Astrocyte (in vitro differentiated cells and primary cell): Measurements from ENCODE around the gene SHANK2. TPM values are rescaled to one million over a fixed set of nuclear protein-coding genes. Genes with fewer than 3 reads are reported as not detected.

Source experiments
- DNase-seq: peaks from one replicate; pipeline ENCODE4 v3.0.0-alpha.2; 2010; ENCODE audit warnings: low read depth
- FAIRE-seq: peaks from 2 replicates; lab custom pipeline; 2011; peaks lifted over from hg19 to GRCh38; lab: Jason Lieb, UNC
- H2AFZ ChIP-seq: 2 replicates; pipeline ENCODE4 v1.6.0; 2012; ENCODE audit warnings: low read depth, low read length, inconsistent platforms
- H3K27ac ChIP-seq: 2 replicates; pipeline ENCODE4 v1.5.1; 2011; ENCODE audit warnings: low read depth, low read length, inconsistent platforms
- H3K27me3 ChIP-seq: 2 replicates; pipeline ENCODE4 v1.6.0; 2011; ENCODE audit warnings: low read length, inconsistent platforms; ENCODE audit not compliant: insufficient read depth
- H3K36me3 ChIP-seq: 2 replicates; pipeline ENCODE4 v1.5.1; 2011; ENCODE audit warnings: low read length, inconsistent platforms; ENCODE audit not compliant: insufficient read depth
- H3K4me1 ChIP-seq: 2 replicates; pipeline ENCODE4 v1.5.1; 2011; ENCODE audit warnings: low read length, inconsistent platforms; ENCODE audit not compliant: insufficient read depth
- H3K4me2 ChIP-seq: 2 replicates; pipeline ENCODE4 v1.6.0; 2012; ENCODE audit warnings: low read length, inconsistent platforms
- H3K4me3 ChIP-seq: 2 replicates; pipeline ENCODE4 v1.5.1; 2011; ENCODE audit warnings: low read depth, mild to moderate bottlenecking, low read length, inconsistent platforms; ENCODE audit not compliant: insufficient read depth
- H3K79me2 ChIP-seq: 2 replicates; pipeline ENCODE4 v1.6.0; 2012; ENCODE audit warnings: mild to moderate bottlenecking, low read length, inconsistent platforms; ENCODE audit not compliant: insufficient read depth
- H3K9ac ChIP-seq: 2 replicates; pipeline ENCODE4 v1.6.0; 2012; ENCODE audit warnings: mild to moderate bottlenecking, low read length, inconsistent platforms
- H3K9me3 ChIP-seq: 2 replicates; pipeline ENCODE4 v1.5.1; 2012; ENCODE audit warnings: low read depth, mild to moderate bottlenecking, low read length, inconsistent platforms; ENCODE audit not compliant: insufficient read depth
- H4K20me1 ChIP-seq: 2 replicates; pipeline ENCODE4 v1.6.0; 2012; ENCODE audit warnings: low read length, inconsistent platforms; ENCODE audit not compliant: insufficient read depth
- H3K27ac Mint-ChIP-seq: one replicate; pipeline ENCODE4 v1.8.0; 2021; ENCODE audit warnings: mild to moderate bottlenecking, mixed read lengths; ENCODE audit not compliant: unreplicated experiment
- H3K27me3 Mint-ChIP-seq: one replicate; pipeline ENCODE4 v1.8.0; 2021; ENCODE audit warnings: low read depth, mixed read lengths; ENCODE audit not compliant: unreplicated experiment
- H3K36me3 Mint-ChIP-seq: one replicate; pipeline ENCODE4 v1.8.0; 2021; ENCODE audit warnings: low read depth, mixed read lengths; ENCODE audit not compliant: unreplicated experiment
- H3K4me1 Mint-ChIP-seq: one replicate; pipeline ENCODE4 v1.8.0; 2021; ENCODE audit warnings: low read depth, mixed read lengths; ENCODE audit not compliant: unreplicated experiment
- H3K4me3 Mint-ChIP-seq: one replicate; pipeline ENCODE4 v1.8.0; 2021; ENCODE audit warnings: mild to moderate bottlenecking, moderate library complexity, mixed read lengths; ENCODE audit not compliant: unreplicated experiment
- H3K9me3 Mint-ChIP-seq: one replicate; pipeline ENCODE4 v1.8.0; 2021; ENCODE audit warnings: mild to moderate bottlenecking, mixed read lengths; ENCODE audit not compliant: unreplicated experiment
- EZH2 ChIP-seq: IDR thresholded peaks from 2 replicates; pipeline ENCODE4 v1.6.1; 2012; ENCODE audit warnings: mild to moderate bottlenecking, low read length, inconsistent platforms; ENCODE audit not compliant: insufficient read depth
- total RNA-seq: library from RNA; stranded (reverse); gene quantifications from 2 replicates; pipeline ENCODE4 v1.2.1, GENCODE V29; 2021
- TF ChIP-seq, protein P1 (sequence below): IDR thresholded peaks from 2 replicates; pipeline ENCODE4 v1.5.1; 2011; ENCODE audit warnings: low read depth, mild to moderate bottlenecking, inconsistent platforms, low read length, moderate library complexity; ENCODE audit not compliant: insufficient read depth

The SHANK2 gene
- total RNA-seq, 1 donor from 2014 or later: 10.1 TPM

- no peak overlapping the region for H3K4me3 Mint-ChIP-seq
- no peak overlapping the region for H3K9ac ChIP-seq
- no peak for FAIRE-seq
- H3K36me3 ChIP-seq: no peaks in the 10 kb centered on the region
- H3K36me3 Mint-ChIP-seq: no peaks in the 10 kb centered on the region
- no peak for DNase-seq
- peaks cover 28% of the 10 kb centered on the region for H3K27me3 Mint-ChIP-seq
- peaks cover 13% of the 10 kb centered on the region for H3K4me1 Mint-ChIP-seq
- H3K9me3 Mint-ChIP-seq: no peaks in the 10 kb centered on the region
- no peak overlapping the region for H3K27ac Mint-ChIP-seq
- H3K4me3 ChIP-seq: no peak overlapping the region
- peaks cover 10% of the 10 kb centered on the region for H3K27me3 ChIP-seq
- no peaks in the 10 kb centered on the region for H4K20me1 ChIP-seq
- no peak for TF ChIP-seq EZH2
- TF ChIP-seq, protein P1, sequence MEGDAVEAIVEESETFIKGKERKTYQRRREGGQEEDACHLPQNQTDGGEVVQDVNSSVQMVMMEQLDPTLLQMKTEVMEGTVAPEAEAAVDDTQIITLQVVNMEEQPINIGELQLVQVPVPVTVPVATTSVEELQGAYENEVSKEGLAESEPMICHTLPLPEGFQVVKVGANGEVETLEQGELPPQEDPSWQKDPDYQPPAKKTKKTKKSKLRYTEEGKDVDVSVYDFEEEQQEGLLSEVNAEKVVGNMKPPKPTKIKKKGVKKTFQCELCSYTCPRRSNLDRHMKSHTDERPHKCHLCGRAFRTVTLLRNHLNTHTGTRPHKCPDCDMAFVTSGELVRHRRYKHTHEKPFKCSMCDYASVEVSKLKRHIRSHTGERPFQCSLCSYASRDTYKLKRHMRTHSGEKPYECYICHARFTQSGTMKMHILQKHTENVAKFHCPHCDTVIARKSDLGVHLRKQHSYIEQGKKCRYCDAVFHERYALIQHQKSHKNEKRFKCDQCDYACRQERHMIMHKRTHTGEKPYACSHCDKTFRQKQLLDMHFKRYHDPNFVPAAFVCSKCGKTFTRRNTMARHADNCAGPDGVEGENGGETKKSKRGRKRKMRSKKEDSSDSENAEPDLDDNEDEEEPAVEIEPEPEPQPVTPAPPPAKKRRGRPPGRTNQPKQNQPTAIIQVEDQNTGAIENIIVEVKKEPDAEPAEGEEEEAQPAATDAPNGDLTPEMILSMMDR: no peak
- H3K27ac ChIP-seq: no peak overlapping the region
- H3K9me3 ChIP-seq: no peaks in the 10 kb centered on the region
- no peak overlapping the region for H2AFZ ChIP-seq
- H3K4me1 ChIP-seq: peaks cover 5% of the 10 kb centered on the region
- H3K4me2 ChIP-seq: no peak overlapping the region
- no peaks in the 10 kb centered on the region for H3K79me2 ChIP-seq
These were observed 13.2 kb upstream of the SHANK2 start for GRCh38 chr11:71265559-71266092.

GRCh38 chr11:71263386-71263785 is 11.0 kb upstream of the SHANK2 start:
- Mint-ChIP-seq H3K4me3 (no peak overlapping the region), H3K9me3 (peaks cover 2% of the 10 kb centered on the region), H3K27me3 (peaks cover 28% of the 10 kb centered on the region), H3K27ac (no peak overlapping the region), H3K36me3 (no peaks in the 10 kb centered on the region), H3K4me1 (peaks cover 3% of the 10 kb centered on the region)
- H3K4me1 ChIP-seq: no peaks in the 10 kb centered on the region
- TF ChIP-seq, protein P1: no peak
- no peak for TF ChIP-seq EZH2
- H3K9ac ChIP-seq: no peak overlapping the region
- H3K27ac ChIP-seq: no peak overlapping the region
- H3K9me3 ChIP-seq: no peaks in the 10 kb centered on the region
- FAIRE-seq (no peak), DNase-seq (no peak)
- no peaks in the 10 kb centered on the region for H3K79me2 ChIP-seq
- no peaks in the 10 kb centered on the region for H3K36me3 ChIP-seq
- H3K4me2 ChIP-seq: no peak overlapping the region
- H3K27me3 ChIP-seq: peaks cover 10% of the 10 kb centered on the region
- H2AFZ ChIP-seq: no peak overlapping the region
- H3K4me3 ChIP-seq: no peak overlapping the region
- H4K20me1 ChIP-seq: no peaks in the 10 kb centered on the region

DNA sequence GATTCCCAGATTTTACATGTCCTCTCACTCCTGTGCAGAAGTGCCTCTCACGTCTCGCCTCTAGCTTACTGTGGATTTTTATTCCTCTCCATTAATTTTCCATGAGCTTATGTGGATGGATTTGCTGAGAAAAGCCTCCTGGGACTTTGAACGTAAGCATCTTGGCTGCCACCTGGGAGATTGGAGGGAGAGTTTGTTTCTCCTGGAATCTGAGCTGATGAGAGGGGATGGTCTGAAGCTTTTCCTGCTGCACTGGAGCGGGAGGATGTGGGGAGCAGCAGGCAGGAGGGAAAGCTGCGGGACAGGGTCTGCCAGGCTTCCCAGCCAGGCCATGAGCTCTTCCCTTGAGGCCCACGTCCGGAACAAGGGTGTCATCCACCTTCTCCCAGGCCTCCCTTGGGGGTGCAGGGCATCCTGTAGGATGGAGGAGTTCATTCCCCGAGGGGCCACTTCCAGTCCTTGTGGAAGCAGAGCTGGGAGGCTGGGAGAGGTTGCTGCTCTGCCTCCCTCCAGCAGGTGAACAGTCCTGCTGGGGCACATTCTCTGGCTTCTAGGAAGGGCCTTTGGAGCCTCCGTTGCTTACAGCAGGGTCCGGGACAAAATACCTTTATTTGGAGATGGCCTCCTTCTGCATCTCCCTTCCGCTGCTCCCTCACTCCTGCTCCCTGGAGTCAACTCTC is 3.6 kb upstream of the SHANK2 start:
- H3K9me3 Mint-ChIP-seq: peaks cover 11% of the 10 kb centered on the region
- Histone ChIP-seq H3K9ac (no peak overlapping the region), H3K4me2 (no peak overlapping the region), H3K27ac (no peak overlapping the region), H3K79me2 (no peaks in the 10 kb centered on the region), H2AFZ (no peak overlapping the region), H3K4me1 (peaks cover 12% of the 10 kb centered on the region), H3K4me3 (no peak overlapping the region), H3K9me3 (no peaks in the 10 kb centered on the region), H3K27me3 (peaks cover 23% of the 10 kb centered on the region), H3K36me3 (no peaks in the 10 kb centered on the region), H4K20me1 (no peaks in the 10 kb centered on the region)
- TF ChIP-seq, protein P1: no peak
- TF ChIP-seq EZH2: no peak
- H3K4me3 Mint-ChIP-seq: no peak overlapping the region
- H3K36me3 Mint-ChIP-seq: no peaks in the 10 kb centered on the region
- peaks cover 26% of the 10 kb centered on the region for H3K27me3 Mint-ChIP-seq
- no peak overlapping the region for H3K27ac Mint-ChIP-seq
- no peak for DNase-seq
- peaks cover 8% of the 10 kb centered on the region for H3K4me1 Mint-ChIP-seq
- no peak for FAIRE-seq
